Measurements from ENCODE around the gene KRT17.

- TF ChIP-seq CTCF (conservative IDR thresholded peaks at IDR 0.05), result no peak
- TF ChIP-seq EZH2 (IDR thresholded peaks at IDR 0.05; ENCODE audit: low read depth), result no peak
Measured at GRCh38 chr17:41652461-41652970, 28.1 kb upstream of the KRT17 start.

All from PC-9 (cell line).